Stimulated activated CD4-positive, alpha-beta T cell treated with anti-CD3 and anti-CD28 coated beads, TNF-alpha, amount 100 ng/mL, for 48 hours (primary cell): Measurements from ENCODE around the gene ESAM.
A peak's percentile ranks its signal among the peaks of the same experiment; 100 is the strongest.

Source experiments
- DNase-seq, 3 donors: peaks; one replicate each; pipeline ENCODE4 v3.0.0-alpha.2; 2020; ENCODE audit warnings: low read depth in 3 of 3

Gene ESAM

GRCh38 chr11:124752471-124753102 is 9.5 kb downstream of the ESAM start:
- no peak for DNase-seq

GRCh38 chr11:124751741-124752470 is 10.2 kb downstream of the ESAM start, which contains the start of gene VSIG2:
Gene VSIG2, minus strand, starts transcription at chr11:124752255. Its CDS starts 118 bp downstream, at chr11:124752137.
- DNase-seq, result no peak

GRCh38 chr11:124751391-124751740 is 10.7 kb downstream of the ESAM start:
- no peak for DNase-seq

- no peak for DNase-seq
Observed at GRCh38 chr11:124749912-124750311, 12.2 kb downstream of the ESAM start.

- DNase-seq, result no peak
Observed at GRCh38 chr11:124748481-124749343, 13.4 kb downstream of the ESAM start.

GRCh38 chr11:124748100-124748418 is 14.0 kb downstream of the ESAM start:
- DNase-seq, result no peak

- DNase-seq, result no peak
Observed at GRCh38 chr11:124747406-124748099, 14.5 kb downstream of the ESAM start.

- peak; percentile 50 to 69 (median 60) for DNase-seq
Observed at GRCh38 chr11:124746621-124747243, 15.4 kb downstream of the ESAM start.

GRCh38 chr11:124745835-124746620 is 16.1 kb downstream of the ESAM start:
- DNase-seq, result no peak

GRCh38 chr11:124745270-124745834 is 16.7 kb downstream of the ESAM start:
- DNase-seq, result no peak

GRCh38 chr11:124743050-124743449 is 19.0 kb downstream of the ESAM start:
- no peak for DNase-seq

- no peak for DNase-seq
Observed at GRCh38 chr11:124742555-124742954, 19.5 kb downstream of the ESAM start.

GRCh38 chr11:124740277-124740882 is 21.7 kb downstream of the ESAM start:
- DNase-seq, result peak; percentile 43 to 60 (median 52)

- DNase-seq, result peak; percentile 73 to 86 (median 76)
Observed at GRCh38 chr11:124739479-124740276, 22.4 kb downstream of the ESAM start, which contains the start of gene NRGN. Gene NRGN, plus strand, starts transcription at chr11:124739942. Its CDS starts 143 bp downstream, at chr11:124740085.

GRCh38 chr11:124738713-124739478 is 23.2 kb downstream of the ESAM start:
- no peak for DNase-seq

GRCh38 chr11:124737638-124738305 is 24.3 kb downstream of the ESAM start:
- no peak for DNase-seq

- DNase-seq, result no peak
Observed at GRCh38 chr11:124736736-124737135, 25.4 kb downstream of the ESAM start.

- no peak for DNase-seq
Observed at GRCh38 chr11:124732230-124732629, 29.9 kb downstream of the ESAM start.
